ENCODE results near the gene RNASET2. TPM values are rescaled to one million over a fixed set of nuclear protein-coding genes. Genes with fewer than 3 reads are reported as not detected.

RNASET2 gene
- total and polyA plus RNA-seq, 4 donors: 51.7 to 66.6 (median 58.9) TPM

GRCh38 chr6:166996406-166996805, 40.1 kb upstream of the RNASET2 start:
- H3K27ac ChIP-seq (ENCODE audit: low read depth, low read length): no peak overlapping the region
- no peaks in the 10 kb centered on the region for H3K27me3 ChIP-seq (ENCODE audit: control insufficient read depth, insufficient read depth, low read length)
- no peak for DNase-seq (ENCODE audit: low read depth in 4 of 6, low spot score in 6 of 6)
- no peaks in the 10 kb centered on the region for H3K36me3 ChIP-seq (ENCODE audit: control insufficient read depth, insufficient read depth, low read length)
- peaks cover 5% of the 10 kb centered on the region for H3K4me1 ChIP-seq (ENCODE audit: control insufficient read depth, insufficient read depth, low read length)
- 92% methylated on average over 2 of the region's 7 CpGs for WGBS (ENCODE audit: insufficient coverage)
- no peaks in the 10 kb centered on the region for H3K9me3 ChIP-seq (ENCODE audit: control insufficient read depth, insufficient read depth, low read length)
- H3K4me3 ChIP-seq (ENCODE audit: low read depth, low read length): no peak overlapping the region

DNA sequence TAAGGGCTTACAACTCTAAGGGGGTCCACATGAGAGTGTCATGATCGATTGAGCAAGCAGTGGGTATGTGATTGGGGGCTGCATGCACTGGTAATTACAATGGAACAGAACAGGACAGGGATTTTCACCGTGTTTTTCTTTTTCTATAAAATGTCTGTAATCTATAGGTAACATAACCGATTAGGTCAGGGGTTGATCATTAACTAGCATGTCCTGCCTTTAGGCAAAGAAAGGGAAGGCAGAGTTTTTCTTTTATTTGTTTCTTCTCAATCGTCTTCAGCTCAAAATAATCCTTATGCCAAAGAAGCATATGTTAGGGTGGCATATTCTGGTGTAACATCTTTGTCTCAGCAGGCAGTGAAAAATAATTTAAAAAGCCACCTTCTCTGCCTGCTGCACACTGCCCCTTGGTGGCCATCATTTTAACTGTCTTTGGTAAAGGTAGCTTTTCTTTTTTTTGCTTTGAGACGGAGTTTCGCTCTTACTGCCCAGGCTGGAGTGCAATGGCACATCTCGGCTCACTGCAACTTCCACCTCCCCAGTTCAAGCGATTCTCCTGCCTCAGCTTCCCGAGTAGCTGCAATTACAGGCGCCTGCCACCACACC, 33.2 kb upstream of the RNASET2 start:
- no peaks in the 10 kb centered on the region for H3K36me3 ChIP-seq (ENCODE audit: control insufficient read depth, insufficient read depth, low read length)
- peak in 2 of 6 donors; percentile 62 to 76 for DNase-seq (ENCODE audit: low read depth in 4 of 6, low spot score in 6 of 6)
- 70% methylated on average over 4 of the region's 10 CpGs for WGBS (ENCODE audit: insufficient coverage)
- H3K27ac ChIP-seq (ENCODE audit: low read depth, low read length): no peak overlapping the region
- no peaks in the 10 kb centered on the region for H3K9me3 ChIP-seq (ENCODE audit: control insufficient read depth, insufficient read depth, low read length)
- no peaks in the 10 kb centered on the region for H3K27me3 ChIP-seq (ENCODE audit: control insufficient read depth, insufficient read depth, low read length)
- H3K4me1 ChIP-seq (ENCODE audit: control insufficient read depth, insufficient read depth, low read length): no peaks in the 10 kb centered on the region
- H3K4me3 ChIP-seq (ENCODE audit: low read depth, low read length): no peak overlapping the region

GRCh38 chr6:166988674-166989201, 32.4 kb upstream of the RNASET2 start:
- Histone ChIP-seq H3K4me1 (ENCODE audit: control insufficient read depth, insufficient read depth, low read length) (no peaks in the 10 kb centered on the region), H3K27me3 (ENCODE audit: control insufficient read depth, insufficient read depth, low read length) (no peaks in the 10 kb centered on the region), H3K4me3 (ENCODE audit: low read depth, low read length) (no peak overlapping the region), H3K36me3 (ENCODE audit: control insufficient read depth, insufficient read depth, low read length) (no peaks in the 10 kb centered on the region), H3K9me3 (ENCODE audit: control insufficient read depth, insufficient read depth, low read length) (no peaks in the 10 kb centered on the region), H3K27ac (ENCODE audit: low read depth, low read length) (no peak overlapping the region)
- WGBS (ENCODE audit: insufficient coverage): no CpG with 5 or more reads among the region's 3 CpGs
- DNase-seq (ENCODE audit: low read depth in 4 of 6, low spot score in 6 of 6): peak in 1 of 6 donors; percentile 22

- no peaks in the 10 kb centered on the region for H3K4me1 ChIP-seq (ENCODE audit: control insufficient read depth, insufficient read depth, low read length)
- WGBS (ENCODE audit: insufficient coverage): 94% methylated on average over 2 of the region's 3 CpGs
- no peaks in the 10 kb centered on the region for H3K27me3 ChIP-seq (ENCODE audit: control insufficient read depth, insufficient read depth, low read length)
- no peaks in the 10 kb centered on the region for H3K9me3 ChIP-seq (ENCODE audit: control insufficient read depth, insufficient read depth, low read length)
- H3K4me3 ChIP-seq (ENCODE audit: low read depth, low read length): no peak overlapping the region
- no peaks in the 10 kb centered on the region for H3K36me3 ChIP-seq (ENCODE audit: control insufficient read depth, insufficient read depth, low read length)
- DNase-seq (ENCODE audit: low read depth in 4 of 6, low spot score in 6 of 6): peak in 1 of 6 donors; percentile 17
- no peak overlapping the region for H3K27ac ChIP-seq (ENCODE audit: low read depth, low read length)
Observed at GRCh38 chr6:166987930-166988329, 31.6 kb upstream of the RNASET2 start.

DNA sequence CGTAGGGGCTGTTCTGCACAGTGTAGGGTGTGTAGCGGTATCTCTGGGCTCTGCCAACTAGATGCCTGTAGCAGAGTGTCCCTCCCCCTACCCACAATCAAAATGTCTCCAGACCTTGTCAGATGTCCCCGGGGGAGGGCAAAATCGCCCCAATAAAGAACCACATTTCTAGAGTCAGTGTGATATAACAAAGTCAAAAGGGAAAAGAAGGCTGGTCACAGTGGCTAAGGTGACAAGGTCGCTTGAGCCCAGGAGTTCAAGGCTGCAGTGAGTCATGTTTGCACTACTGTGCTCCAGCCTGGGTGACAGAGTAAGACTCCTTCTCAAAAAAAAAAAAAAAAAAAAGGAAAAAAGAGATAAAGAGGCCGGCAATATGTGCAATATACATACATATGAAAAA, 31.1 kb upstream of the RNASET2 start:
- H3K9me3 ChIP-seq (ENCODE audit: control insufficient read depth, insufficient read depth, low read length): no peaks in the 10 kb centered on the region
- no peak for DNase-seq (ENCODE audit: low read depth in 4 of 6, low spot score in 6 of 6)
- no peaks in the 10 kb centered on the region for H3K4me1 ChIP-seq (ENCODE audit: control insufficient read depth, insufficient read depth, low read length)
- no peaks in the 10 kb centered on the region for H3K27me3 ChIP-seq (ENCODE audit: control insufficient read depth, insufficient read depth, low read length)
- no peak overlapping the region for H3K27ac ChIP-seq (ENCODE audit: low read depth, low read length)
- H3K4me3 ChIP-seq (ENCODE audit: low read depth, low read length): no peak overlapping the region
- no peaks in the 10 kb centered on the region for H3K36me3 ChIP-seq (ENCODE audit: control insufficient read depth, insufficient read depth, low read length)
- WGBS (ENCODE audit: insufficient coverage): no CpG with 5 or more reads among the region's 6 CpGs

- no peak overlapping the region for H3K27ac ChIP-seq (ENCODE audit: low read depth, low read length)
- no peaks in the 10 kb centered on the region for H3K27me3 ChIP-seq (ENCODE audit: control insufficient read depth, insufficient read depth, low read length)
- no peaks in the 10 kb centered on the region for H3K4me1 ChIP-seq (ENCODE audit: control insufficient read depth, insufficient read depth, low read length)
- no peak overlapping the region for H3K4me3 ChIP-seq (ENCODE audit: low read depth, low read length)
- H3K9me3 ChIP-seq (ENCODE audit: control insufficient read depth, insufficient read depth, low read length): no peaks in the 10 kb centered on the region
- DNase-seq (ENCODE audit: low read depth in 4 of 6, low spot score in 6 of 6): no peak
- no CpG with 5 or more reads among the region's 3 CpGs for WGBS (ENCODE audit: insufficient coverage)
- H3K36me3 ChIP-seq (ENCODE audit: control insufficient read depth, insufficient read depth, low read length): no peaks in the 10 kb centered on the region
Observed at GRCh38 chr6:166980738-166981137, 24.4 kb upstream of the RNASET2 start.

DNA sequence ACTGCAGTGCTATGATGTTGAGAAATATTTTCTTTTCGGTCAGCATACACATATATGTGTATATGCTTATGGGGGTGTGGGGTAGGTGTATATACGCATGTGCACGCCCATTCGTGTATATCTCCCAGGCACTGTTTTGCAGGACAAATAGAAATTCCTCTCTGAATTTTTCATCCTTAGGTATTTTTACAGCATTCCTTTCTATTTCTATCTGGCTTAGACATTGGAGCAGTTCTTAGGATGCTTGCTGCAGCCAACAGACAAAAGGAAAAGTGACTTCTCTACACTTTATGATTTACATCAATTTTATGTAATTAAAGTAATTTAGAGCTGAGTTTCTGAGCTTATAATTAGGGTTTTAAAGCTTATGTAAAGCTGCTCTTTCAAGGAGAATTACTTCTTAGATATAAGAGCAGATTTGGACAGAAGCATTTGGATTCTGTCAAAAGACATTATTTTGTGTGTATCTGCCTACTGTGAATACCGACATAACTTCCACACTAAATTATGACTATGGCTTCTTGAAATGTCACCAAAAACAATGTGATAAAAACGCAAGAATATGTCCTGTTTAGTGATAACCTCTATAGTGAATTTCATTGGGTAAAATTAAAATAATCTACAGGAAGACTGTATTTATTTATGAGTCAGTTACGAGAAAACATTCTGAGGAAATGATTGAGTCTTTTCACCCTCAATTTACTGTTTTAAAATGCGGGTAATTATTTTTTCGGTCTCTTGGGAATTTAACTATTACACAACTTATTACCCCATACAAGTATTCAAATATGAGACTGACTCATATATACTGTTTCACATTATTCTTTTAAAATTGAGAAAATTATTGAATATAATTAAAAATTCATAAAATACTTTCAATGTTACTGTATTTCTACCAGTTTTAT, 21.5 kb upstream of the RNASET2 start:
- no peaks in the 10 kb centered on the region for H3K27me3 ChIP-seq (ENCODE audit: control insufficient read depth, insufficient read depth, low read length)
- H3K27ac ChIP-seq (ENCODE audit: low read depth, low read length): no peak overlapping the region
- H3K4me3 ChIP-seq (ENCODE audit: low read depth, low read length): no peak overlapping the region
- no peaks in the 10 kb centered on the region for H3K4me1 ChIP-seq (ENCODE audit: control insufficient read depth, insufficient read depth, low read length)
- no peaks in the 10 kb centered on the region for H3K36me3 ChIP-seq (ENCODE audit: control insufficient read depth, insufficient read depth, low read length)
- peak in 1 of 6 donors; percentile 3 for DNase-seq (ENCODE audit: low read depth in 4 of 6, low spot score in 6 of 6)
- H3K9me3 ChIP-seq (ENCODE audit: control insufficient read depth, insufficient read depth, low read length): no peaks in the 10 kb centered on the region
- WGBS (ENCODE audit: insufficient coverage): no CpG with 5 or more reads among the region's 9 CpGs

- no peak overlapping the region for H3K27ac ChIP-seq (ENCODE audit: low read depth, low read length)
- no peak overlapping the region for H3K4me3 ChIP-seq (ENCODE audit: low read depth, low read length)
- no peak for DNase-seq (ENCODE audit: low read depth in 4 of 6, low spot score in 6 of 6)
- H3K36me3 ChIP-seq (ENCODE audit: control insufficient read depth, insufficient read depth, low read length): no peaks in the 10 kb centered on the region
- H3K27me3 ChIP-seq (ENCODE audit: control insufficient read depth, insufficient read depth, low read length): no peaks in the 10 kb centered on the region
- no peaks in the 10 kb centered on the region for H3K4me1 ChIP-seq (ENCODE audit: control insufficient read depth, insufficient read depth, low read length)
- whole genome bisulfite sequencing (ENCODE audit: insufficient coverage): no CpG with 5 or more reads among the region's 2 CpGs
- H3K9me3 ChIP-seq (ENCODE audit: control insufficient read depth, insufficient read depth, low read length): no peaks in the 10 kb centered on the region
Observed at GRCh38 chr6:166976636-166977035, 20.3 kb upstream of the RNASET2 start.

- Histone ChIP-seq H3K4me3 (ENCODE audit: low read depth, low read length) (no peak overlapping the region), H3K9me3 (ENCODE audit: control insufficient read depth, insufficient read depth, low read length) (no peaks in the 10 kb centered on the region), H3K4me1 (ENCODE audit: control insufficient read depth, insufficient read depth, low read length) (no peaks in the 10 kb centered on the region), H3K27ac (ENCODE audit: low read depth, low read length) (no peak overlapping the region), H3K27me3 (ENCODE audit: control insufficient read depth, insufficient read depth, low read length) (no peaks in the 10 kb centered on the region), H3K36me3 (ENCODE audit: control insufficient read depth, insufficient read depth, low read length) (no peaks in the 10 kb centered on the region)
- DNase-seq (ENCODE audit: low read depth in 4 of 6, low spot score in 6 of 6): no peak
- WGBS (ENCODE audit: insufficient coverage): 80% methylated on average over 1 of the region's 2 CpGs
Observed at GRCh38 chr6:166972101-166972500, 15.8 kb upstream of the RNASET2 start.
